Ramos (cell line): ENCODE results near the gene PRKCE.
"Not testable (repeated sequence)": the region's sequence is repeated elsewhere in the genome, so short reads cannot be mapped to it uniquely, and the experiment has no call there.

Experiments used
- in situ Hi-C: fragments of 300-500 bp; cut with MboI; formaldehyde crosslinking; loops from one replicate; pipeline ENCODE4 v1.14.3; 2022; ENCODE audit warnings: low sequenced_read_pairs; ENCODE audit not compliant: unreplicated experiment

Gene PRKCE

DNA sequence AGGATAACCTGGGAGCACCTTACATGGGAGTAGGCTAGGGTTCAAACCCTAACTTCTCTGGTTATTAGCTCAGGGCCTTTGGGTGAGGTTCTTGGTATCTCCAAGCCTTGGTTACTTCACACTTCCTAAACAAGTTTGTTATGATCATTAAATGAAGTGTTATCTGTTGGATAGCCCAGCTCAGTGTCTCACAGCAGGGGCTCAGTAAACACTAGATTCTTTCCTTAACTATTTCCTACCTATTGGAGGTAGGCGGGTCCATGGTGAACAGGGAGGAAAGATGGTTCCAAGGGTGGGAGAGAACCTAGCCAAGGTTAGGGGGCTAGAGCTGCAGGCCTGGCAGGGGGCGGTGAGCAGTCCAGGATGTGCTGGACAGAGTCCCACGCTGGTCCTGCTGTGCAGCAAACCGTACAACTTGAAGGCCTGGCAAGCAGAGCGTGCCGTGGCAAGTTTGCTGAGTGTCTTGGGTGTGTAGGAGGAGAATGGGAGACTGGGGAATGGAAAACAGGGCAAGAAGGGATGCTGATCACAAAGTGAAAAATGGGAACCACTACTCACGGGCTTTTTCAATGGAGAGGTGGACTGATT is 259.1 kb downstream of the PRKCE start:
- in situ Hi-C loops = no loop called here

DNA sequence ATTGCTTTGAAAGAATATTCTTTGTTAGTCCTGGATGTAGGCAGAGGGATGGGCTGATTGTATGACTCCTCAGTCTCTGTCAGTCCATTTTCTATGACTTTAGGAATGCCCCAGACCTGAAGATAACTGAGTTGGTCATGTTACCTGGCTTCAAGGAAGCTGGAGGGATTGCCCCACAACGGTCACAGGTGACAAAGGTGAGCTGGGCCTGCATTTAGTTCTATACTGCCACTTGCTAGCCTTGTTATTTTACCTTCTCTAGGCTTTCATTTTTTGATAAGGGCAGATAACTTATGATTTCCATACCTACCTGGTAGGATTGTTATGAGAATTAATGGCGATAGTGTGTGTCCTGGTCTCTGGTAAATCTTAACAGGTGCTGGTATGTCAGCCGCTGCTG is 260.1 kb downstream of the PRKCE start:
- in situ Hi-C loops = no loop called here

DNA sequence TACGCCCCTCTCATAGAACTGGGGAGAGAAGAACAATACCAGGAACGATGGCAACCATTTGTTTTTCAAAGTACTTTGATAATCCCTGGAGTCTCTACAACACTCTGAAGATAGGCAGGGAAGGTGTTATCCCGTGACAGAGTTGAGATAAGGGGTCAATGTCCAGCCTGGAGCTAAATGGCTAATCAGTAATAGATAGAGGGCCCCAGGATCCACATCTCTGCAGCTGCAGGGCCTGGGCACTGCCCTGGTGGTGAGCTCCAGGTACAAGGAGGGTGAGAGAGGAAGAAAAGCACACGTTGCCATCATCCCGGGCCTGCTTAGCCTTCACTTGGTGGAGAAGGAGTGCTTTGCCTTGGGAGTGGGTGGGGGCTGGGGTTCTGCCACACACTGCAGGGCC is 260.6 kb downstream of the PRKCE start:
- in situ Hi-C loops = no loop called here

GRCh38 chr2:45913539-45913938 is 262.1 kb downstream of the PRKCE start:
- in situ Hi-C loops = no loop called here

- in situ Hi-C loops = no loop called here
These were observed 264.0 kb downstream of the PRKCE start for GRCh38 chr2:45915523-45915922.

- in situ Hi-C loops = not testable (repeated sequence)
These were observed 266.2 kb downstream of the PRKCE start for GRCh38 chr2:45917561-45918176.

GRCh38 chr2:45918463-45919159 is 267.1 kb downstream of the PRKCE start:
- in situ Hi-C loops = no loop called here

DNA sequence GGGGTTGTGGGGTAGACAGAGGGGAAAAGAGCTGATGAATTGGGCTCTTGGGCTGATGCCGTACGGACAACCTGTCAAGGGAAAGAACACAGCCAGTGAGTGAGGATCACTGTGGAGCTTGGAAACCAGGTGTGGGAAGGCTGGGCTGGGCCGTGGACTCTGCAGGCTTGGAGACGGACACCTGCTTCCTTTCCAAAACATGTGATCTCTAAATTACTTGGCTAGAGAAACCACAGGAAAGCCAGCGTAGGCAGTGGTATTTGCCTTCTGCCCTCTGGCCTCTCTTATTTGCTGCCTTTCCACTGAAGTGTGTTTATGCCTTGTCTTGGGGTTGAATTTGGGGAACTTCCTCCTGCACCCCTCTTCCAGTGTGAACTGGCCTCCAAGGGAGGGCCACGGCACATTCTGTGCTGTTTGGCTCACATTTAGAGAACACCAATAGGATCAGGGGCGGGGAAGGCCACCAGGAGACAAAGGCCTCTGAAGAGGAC is 267.7 kb downstream of the PRKCE start:
- in situ Hi-C loops = no loop called here

GRCh38 chr2:45919711-45920111 is 268.2 kb downstream of the PRKCE start:
- in situ Hi-C loops = no loop called here

DNA sequence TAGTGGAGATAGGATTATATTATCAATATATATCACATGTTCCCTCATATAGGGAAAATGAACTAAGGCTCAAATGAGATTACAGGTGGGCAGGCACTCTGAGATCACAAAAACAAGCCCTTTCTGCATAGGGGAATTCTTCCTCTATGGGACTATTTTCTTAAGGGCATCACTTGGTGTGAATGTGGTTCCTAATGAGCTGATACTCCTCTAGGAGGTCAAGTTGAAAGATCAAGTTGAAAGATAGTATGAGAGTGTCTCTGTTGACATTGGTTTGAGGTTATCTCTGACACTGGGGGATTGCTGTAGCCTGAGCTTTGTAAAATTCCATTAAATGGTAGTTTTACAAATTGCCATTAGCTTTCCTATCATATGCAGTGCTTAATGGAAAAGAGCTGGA is 270.4 kb downstream of the PRKCE start:
- in situ Hi-C loops = no loop called here

- in situ Hi-C loops = no loop called here
These were observed 271.1 kb downstream of the PRKCE start for GRCh38 chr2:45922577-45922988.

- in situ Hi-C loops = no loop called here
These were observed 272.2 kb downstream of the PRKCE start for GRCh38 chr2:45923701-45924100.

DNA sequence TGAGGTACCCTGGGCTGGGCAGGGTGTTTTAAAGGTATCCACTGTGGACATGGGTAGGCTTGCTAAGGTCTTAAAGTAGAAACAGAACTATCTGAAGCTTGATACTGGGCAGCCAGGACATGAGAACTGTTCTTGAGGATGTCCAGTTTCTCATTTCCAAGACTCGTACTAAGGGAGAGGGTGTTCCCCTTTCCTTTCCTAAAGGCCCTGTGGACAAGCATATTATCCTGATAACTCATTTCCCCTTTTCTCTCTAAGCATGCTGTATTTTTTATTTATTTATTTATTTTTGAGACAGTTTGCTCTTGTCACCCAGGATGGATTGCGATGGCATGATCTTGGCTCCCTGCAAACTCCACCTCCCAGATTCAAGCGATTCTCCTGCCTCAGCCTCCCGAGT is 273.6 kb downstream of the PRKCE start:
- in situ Hi-C loops = no loop called here

- in situ Hi-C loops = no loop called here
These were observed 274.3 kb downstream of the PRKCE start for GRCh38 chr2:45925636-45926366.

DNA sequence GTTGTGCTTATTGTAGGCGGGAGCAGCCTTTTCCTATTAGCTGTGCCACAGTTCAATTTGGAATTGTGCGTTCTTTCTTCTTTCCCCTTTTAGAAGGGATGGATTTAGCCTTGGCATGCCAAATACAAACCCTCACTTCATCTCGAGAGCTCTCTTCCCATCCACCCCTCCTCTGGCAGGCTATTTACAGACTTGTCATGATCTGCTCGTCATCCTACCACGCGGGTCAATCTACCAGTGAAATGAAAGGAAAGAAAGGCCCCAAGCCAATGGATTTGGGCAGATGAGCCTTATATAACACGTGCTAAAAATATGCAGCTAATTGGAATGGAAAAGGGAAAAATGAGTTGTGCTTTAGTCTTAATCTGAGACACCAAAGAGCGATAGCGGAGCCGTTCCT is 277.5 kb downstream of the PRKCE start:
- in situ Hi-C loops = no loop called here

DNA sequence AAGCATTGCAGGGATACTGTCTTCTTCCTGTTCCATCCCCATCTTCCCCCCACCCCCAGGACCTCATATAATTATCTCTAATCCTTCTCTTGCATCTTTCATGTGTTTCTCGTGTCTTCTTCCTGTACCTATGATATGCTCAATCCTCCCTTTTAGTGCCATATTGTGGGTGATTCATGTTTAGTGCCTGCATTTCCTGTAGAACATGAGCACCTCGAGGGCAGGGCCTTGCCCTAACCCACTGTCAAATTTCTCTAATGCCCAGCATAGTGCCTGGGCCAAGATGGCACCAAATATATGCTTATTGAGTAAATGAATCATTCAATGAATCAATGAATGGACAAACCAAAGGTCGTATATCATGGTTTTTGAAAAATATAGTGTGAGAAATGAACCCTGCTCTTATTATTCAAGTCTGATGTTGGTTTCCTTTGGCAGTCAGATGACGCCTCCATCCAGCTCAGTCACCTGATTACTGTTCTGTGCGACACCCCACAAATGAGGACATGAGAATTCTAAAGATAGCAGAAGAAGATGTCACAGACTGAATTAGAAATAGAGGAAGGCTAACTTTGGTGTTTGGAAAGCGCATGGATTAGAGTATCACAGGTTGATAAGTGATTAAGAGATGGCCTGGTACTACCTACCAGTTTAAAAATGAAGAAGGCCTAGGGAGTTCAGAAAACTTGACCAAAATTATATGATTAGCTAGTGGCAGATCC is 278.4 kb downstream of the PRKCE start:
- in situ Hi-C loops = no loop called here

- in situ Hi-C loops = no loop called here
These were observed 278.9 kb downstream of the PRKCE start for GRCh38 chr2:45930396-45930792.

GRCh38 chr2:45932278-45932975 is 281.0 kb downstream of the PRKCE start:
- in situ Hi-C loops = no loop called here

DNA sequence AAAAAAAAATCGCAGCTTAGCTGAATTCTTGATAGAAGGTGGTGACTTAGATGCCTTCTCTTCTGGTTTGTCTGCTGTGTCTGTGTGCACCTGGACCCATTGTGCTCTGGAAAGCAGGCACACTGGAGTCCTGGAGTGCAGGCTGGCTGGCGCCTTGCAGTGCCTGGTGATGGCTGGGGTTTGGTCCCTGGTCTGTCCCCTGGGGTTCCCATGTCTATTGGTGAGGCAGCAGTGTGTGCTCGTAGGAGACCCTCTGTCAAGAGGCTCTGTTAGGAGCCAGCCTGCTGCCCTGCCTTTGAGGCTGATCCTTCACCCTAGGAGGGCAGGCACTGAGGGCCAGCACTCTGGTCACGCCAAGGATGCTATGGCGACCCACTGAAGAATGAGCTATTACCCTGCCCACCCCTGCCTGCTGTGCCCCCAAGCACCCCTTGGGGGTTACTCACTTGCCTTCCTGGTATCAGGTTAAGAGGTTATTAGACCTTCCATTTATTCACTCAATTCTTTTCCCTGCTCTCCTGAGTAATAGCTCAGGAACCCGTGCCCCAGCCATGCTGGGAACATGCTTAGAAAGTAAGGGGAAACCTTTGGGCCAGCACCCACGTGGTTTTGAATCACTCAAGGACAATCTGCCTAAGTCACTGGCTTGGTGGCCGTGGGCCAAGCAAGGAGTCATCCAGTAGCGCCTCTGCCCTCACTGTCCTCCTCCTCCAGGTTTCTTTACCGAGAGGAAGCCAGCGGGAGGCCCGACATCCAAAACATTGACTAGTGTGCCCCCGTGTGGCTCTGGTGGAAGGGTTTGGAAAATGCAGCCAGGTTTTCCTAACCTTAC is 284.5 kb downstream of the PRKCE start:
- in situ Hi-C loops = loop anchor here (5.0 kb wide), 1 partner anchor 289 kb away; no protein-coding TSS in a partner anchor
